Measurements from ENCODE around the gene PHC2. TPM values are rescaled to one million over a fixed set of nuclear protein-coding genes. Genes with fewer than 3 reads are reported as not detected.

Gene PHC2
- total and polyA plus RNA-seq, 9 of the 15 experiments (the other 6 are each of a cell fraction or from before 2014, with no cell fraction given), result 3.1 to 67.6 (median 34.6) TPM

GRCh38 chr1:33430692-33431593, at the start of gene PHC2 (continued):
- TF ChIP-seq RERE (CRISPR knock-in tag; IDR thresholded peaks at IDR 0.05; ENCODE audit: borderline replicate concordance) (no peak), MGA (IDR thresholded peaks at IDR 0.05) (peak; percentile 34; the same call in 1 of the 2 replicates), E2F4 (CRISPR knock-in tag; IDR thresholded peaks at IDR 0.05; ENCODE audit: low read depth) (no peak), RFX7 (CRISPR knock-in tag; IDR thresholded peaks at IDR 0.05) (no peak), L3MBTL2 (IDR thresholded peaks at IDR 0.05) (no peak)

Measured in K562 (cell line).